HG03442 (cell line): ENCODE data around the gene AOPEP.

Experiments
- ATAC-seq: cut with Tn5 transposase; IDR thresholded peaks from one replicate; pipeline ENCODE4 v1.9.1; 2021; ENCODE audit warnings: mild to moderate bottlenecking, moderate library complexity; ENCODE audit not compliant: unreplicated experiment

AOPEP gene

DNA sequence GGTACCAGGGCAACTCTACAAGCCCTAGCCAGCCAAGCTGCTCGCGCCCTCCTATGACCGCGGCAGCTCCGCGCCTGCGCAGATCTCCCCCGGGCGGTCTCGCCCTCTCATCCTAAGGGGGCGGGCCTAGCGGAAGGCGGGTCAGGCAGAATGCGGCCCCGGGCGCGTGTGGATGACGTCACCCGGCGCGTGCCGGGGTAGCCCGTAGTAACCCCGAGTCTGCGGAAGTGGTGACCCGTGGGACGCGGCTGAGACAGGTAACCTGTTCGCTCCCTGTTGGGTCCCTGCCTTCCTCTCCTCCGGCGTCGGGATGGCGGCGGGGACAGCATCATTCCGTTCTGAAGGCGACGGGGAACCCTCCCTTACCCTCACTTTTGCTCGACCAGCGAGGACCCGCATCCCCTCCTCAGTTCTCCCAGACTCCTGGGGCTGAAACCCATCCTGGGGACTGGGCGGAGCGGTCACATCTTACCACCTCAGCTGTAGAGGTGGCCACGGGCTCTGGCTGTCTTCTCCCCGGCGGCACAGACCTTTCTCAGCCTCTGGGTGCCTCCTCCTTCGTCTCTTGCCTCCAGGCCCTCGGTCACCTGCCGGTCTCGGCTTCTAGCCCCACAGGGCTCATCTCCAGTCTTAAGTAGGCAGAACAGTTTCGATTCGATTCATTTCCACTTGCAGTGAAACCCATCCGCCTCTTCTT lies at the start of gene AOPEP:
Gene AOPEP (plus strand): TSS at position 205 of the 697 bp plus-strand sequence. CDS start 33,085 bp downstream, outside the sequence.
- peak; percentile 95 for ATAC-seq

GRCh38 chr9:94677929-94678328 lies 48.6 kb upstream of the AOPEP start:
- ATAC-seq, result no peak

DNA sequence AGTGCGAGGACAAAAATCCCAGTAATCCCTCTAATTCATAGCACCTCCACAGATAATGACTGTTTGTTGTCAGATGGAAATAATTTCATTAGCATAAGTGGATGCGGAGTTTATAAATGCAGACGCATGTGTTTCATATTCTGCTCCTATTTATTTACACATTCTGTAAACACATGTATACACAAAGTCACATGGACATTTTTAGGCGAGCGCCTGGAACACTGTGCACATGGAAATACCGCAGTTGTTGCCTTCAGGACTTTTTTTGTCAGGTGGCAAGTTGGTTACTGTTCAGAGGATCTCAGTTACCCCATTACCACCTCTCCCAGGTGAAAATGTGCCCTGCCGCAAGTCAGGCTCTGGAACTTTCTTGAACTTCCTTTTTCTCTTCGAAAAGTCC lies 46.9 kb upstream of the AOPEP start:
- ATAC-seq, result no peak

GRCh38 chr9:94680020-94680419 lies 46.5 kb upstream of the AOPEP start:
- no peak for ATAC-seq

DNA sequence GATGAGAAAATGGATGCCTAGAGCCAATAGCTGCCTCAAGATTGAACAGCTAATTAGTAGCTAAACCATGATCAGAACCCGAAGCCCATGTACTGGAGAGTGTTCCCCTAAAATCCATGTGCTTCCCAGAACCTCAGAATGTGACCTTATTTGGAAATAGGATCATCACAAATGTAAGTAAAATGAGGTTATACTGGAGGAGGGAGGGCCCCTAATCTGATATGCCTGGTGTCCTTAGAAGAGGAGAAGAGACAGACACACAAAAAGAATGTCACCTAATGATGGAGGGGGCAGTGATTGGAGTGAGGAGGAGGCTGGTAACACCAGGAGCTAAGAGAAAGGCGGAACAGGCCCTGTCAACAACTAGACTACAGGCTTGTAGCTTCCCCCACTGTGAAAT lies 45.9 kb upstream of the AOPEP start:
- no peak for ATAC-seq

DNA sequence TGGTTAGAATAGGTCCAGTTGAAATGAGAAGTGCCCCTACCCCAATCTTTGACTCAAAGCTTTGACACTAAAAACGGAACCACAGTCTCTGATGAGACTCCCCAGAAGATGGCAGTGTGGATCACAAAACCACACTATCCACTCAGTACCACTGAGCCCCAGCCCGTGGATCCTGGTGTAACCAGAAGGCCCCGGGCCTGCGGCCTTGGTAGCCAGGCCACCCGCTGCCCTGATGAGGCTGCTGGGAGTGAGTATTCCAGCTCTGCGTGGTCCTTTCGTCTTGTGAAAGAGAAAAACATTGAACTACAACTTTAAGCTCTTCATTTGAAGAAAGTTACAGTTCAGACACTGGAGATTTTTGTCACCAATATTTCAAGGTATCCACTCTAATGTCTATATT lies 45.0 kb upstream of the AOPEP start:
- ATAC-seq, result no peak

DNA sequence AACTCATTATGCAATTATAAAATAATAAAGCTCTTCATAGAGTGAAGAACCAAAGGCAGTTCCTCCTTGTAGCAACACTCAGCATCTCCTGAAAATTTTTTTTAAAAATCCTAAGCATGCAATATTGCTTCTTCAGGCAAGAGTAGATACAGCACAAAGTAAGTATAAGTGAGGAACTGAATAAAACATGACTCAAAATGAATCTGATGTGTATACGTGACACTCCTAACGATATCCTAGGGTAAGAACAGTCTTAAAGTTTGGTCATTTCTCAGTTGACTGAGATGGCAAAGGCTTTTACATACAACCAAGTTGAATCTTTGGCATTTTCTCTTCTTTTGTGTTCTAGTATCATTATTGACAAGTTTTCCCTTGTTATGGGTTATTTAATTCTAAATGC lies 41.1 kb upstream of the AOPEP start:
- ATAC-seq, result no peak

GRCh38 chr9:94687451-94687850 lies 39.0 kb upstream of the AOPEP start:
- no peak for ATAC-seq

- no peak for ATAC-seq
These were observed 36.2 kb upstream of the AOPEP start for GRCh38 chr9:94690344-94690743.

DNA sequence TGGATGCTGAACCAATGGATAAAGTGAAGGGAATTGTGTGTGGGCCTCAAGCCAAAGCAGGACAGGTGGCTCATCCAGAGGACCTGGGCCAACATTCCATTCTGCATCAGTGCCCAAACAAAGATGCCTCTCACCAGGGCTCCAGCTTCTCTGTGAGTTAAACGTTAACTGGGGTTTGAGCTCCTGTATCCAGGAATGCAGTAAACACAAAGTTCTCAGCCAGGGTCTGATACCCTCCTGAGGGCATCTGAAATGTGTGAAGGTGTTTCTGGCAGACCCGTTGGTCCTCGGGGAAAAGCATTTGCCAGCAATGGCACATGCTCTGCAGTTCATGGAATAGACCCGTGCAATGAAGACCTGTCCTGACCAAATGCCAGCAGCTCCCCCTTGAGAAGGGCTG lies 33.9 kb upstream of the AOPEP start:
- ATAC-seq, result no peak

DNA sequence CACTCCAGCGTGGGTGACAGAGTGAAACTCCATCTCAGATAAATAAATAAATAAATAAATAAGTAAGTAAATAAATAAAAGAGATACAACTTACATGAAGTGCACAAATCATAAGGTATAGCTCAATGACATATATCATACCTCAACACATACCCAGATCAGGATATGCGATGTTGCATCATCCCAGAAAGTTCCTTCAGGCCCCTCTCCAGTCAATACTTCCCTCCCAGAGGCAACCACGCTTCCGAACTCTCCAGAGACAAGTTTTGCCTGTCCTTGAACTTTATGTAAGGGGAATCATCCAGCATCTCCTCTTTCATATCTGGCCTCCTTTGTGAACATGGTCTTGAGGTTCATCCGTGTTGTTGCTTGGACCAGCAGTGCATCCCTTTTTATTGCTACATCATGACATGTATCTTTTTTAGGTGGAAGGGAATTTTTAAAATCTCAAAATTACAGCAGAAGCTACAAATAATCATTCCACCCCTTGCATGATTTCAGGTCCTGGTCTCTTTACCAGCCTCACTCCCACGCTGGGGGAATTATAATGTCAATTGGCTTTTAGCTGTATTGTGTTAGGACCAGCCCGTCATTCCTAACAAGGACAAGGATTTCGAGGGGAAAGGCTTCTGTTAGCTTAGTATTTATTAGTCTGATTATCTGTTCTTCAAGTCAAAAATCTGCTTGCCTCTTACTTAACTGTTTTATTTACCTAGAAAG lies 32.9 kb upstream of the AOPEP start:
- no peak for ATAC-seq

DNA sequence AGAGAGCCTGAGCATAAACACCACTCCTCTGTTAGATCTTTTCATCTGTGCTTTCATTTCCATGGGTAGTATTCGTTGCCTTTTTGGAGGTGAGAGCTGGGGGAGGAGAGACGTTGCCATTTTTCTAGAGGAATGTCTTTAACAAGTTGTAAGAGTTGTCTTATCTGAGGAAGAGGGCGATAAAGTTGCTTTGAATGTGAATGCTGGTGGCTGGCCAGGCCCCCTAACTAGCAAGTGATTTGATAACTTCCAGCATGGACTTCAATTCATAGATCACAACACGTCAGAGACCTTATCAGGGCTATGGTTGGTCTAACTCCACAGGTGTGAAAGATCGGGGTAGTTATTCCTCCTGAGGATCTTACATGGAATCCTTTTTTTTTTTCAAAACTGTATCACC lies 30.0 kb upstream of the AOPEP start:
- no peak for ATAC-seq

DNA sequence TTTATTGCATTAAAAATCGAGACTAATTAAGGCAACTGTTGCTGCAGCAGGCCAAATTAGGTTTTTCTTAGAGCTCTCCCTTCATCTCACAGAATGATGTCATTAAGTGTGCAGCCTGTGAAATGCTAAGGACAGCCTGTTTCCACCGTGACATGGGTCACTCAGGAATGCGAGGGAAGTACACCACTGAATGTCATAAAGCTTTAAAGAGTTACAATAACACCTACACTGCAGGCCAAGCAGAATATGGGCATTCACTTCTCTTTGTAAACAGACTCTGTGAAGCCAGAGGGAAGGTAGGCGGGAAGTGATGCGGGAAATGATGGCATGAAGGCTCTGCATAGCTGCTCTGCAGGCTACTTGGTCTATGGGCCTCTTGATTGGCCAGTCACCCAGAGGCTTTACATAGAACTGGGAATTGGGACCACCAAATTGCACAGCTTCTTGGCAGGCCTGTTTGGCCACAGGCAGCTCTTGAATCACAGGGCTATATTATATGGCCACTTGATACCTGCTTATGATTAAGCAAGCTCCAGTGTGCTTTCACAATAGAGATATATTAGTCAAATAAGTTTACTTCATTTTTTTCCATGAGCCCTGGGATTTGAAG lies 28.4 kb upstream of the AOPEP start:
- no peak for ATAC-seq

- ATAC-seq, result no peak
These were observed 26.7 kb upstream of the AOPEP start for GRCh38 chr9:94699715-94700373.

DNA sequence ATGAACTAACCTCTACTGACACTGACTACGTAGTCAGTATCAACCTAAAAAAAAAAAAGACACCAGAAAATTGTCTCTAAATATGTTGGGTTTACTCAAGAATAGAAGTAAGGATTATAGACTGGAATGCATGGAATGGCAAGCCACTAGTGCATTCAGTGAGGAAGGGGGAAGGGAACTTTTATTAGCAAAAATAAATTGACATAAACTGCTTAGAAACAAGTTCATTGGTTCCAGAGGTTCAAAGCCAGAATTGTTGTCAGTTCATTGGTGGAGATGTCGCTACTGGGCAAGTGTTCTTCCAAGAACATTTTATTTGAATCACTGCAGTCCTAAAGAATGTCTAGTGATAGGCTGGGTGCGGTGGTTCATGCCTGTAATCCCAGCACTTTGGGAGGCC lies 26.1 kb upstream of the AOPEP start:
- ATAC-seq, result no peak

DNA sequence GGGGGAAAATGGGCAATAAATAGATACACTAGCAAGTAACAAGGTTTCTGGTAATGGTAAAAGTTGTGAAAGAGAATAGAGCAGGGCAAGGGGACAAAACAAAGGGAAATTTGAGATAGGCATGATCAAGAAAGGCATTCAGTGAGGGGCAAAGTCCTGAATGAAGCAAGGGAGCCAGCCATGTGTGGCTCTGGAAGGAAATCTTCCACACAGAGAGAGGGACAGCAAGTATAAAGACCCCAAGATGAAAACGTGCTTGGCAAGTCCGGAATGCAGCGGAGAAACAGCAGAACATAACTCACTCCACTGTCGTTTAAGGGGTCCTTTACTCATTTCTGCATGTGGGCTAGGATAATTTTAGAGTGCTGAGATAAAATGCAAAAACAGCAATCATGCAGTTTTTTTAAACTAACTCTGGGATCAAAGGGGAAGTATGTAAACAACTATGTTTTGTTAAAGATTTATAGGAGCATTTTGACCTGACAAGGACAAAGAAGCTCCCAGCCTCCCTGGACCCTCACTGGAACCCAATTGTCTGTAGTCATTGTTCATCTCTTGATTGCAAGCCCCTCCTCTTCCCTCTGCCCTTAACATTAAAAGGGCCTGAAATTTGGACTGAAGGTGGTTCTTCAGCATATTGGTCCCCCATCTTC lies 22.9 kb upstream of the AOPEP start:
- no peak for ATAC-seq

GRCh38 chr9:94705162-94705702 lies 21.3 kb upstream of the AOPEP start:
- no peak for ATAC-seq

GRCh38 chr9:94706922-94707321 lies 19.6 kb upstream of the AOPEP start:
- ATAC-seq, result no peak

GRCh38 chr9:94713436-94714215 lies 12.9 kb upstream of the AOPEP start:
- ATAC-seq, result no peak

GRCh38 chr9:94714494-94714893 lies 12.0 kb upstream of the AOPEP start:
- ATAC-seq, result no peak
